Measurements from ENCODE around the gene DHRS13.

DHRS13 gene, protein sequence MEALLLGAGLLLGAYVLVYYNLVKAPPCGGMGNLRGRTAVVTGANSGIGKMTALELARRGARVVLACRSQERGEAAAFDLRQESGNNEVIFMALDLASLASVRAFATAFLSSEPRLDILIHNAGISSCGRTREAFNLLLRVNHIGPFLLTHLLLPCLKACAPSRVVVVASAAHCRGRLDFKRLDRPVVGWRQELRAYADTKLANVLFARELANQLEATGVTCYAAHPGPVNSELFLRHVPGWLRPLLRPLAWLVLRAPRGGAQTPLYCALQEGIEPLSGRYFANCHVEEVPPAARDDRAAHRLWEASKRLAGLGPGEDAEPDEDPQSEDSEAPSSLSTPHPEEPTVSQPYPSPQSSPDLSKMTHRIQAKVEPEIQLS

DNA sequence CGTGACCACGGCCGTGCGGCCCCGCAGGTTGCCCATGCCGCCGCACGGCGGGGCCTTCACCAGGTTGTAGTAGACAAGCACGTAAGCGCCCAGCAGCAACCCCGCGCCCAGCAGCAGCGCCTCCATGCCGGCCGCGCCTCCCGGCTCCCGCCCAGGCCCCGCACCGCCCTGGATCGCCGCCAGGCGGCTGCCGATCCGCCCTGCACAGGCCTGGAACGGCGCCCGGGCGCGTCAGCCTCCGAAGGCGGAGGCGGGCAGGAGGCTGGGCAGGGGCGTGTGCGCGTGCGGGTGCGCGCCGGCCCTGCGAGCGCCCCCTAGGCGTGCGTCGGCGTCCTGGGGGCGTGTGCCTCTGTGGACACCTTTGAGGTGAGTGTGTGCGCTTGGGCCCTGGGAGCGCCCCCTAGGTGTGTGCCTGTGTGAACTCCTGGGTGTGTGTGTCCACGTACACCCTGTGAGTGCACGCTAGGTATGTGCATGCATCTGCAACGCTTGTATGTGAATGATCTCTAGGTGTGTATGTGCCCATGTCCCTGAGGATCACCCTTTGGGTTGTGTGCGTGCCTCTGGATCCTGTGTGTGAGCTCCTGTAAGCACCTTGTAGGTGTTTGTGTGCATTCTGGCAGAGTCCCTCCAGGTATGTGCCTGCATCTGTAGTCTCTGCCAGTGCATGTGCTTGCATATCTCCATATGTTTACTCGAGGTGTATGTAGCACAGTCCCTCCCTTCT is at the start of gene DHRS13:
TSS of gene DHRS13 (minus strand) at position 261 of the 727 bp plus-strand sequence. CDS start at position 126, 135 bp downstream.
- Histone ChIP-seq H3K4me1 (ENCODE audit: control insufficient read depth, insufficient read depth, low read length) (peaks cover 11% of the 10 kb centered on the region), H3K27ac (ENCODE audit: low read depth, low read length) (peak within 1 kb of the TSS; percentile 83), H3K9me3 (ENCODE audit: control insufficient read depth, insufficient read depth, low read length) (no peaks in the 10 kb centered on the region), H3K9ac (ENCODE audit: low read depth, low read length) (peak within 1 kb of the TSS; percentile 68), H3K27me3 (ENCODE audit: control insufficient read depth, insufficient read depth, low read length) (no peaks in the 10 kb centered on the region), H3K4me3 (ENCODE audit: low read depth, low read length) (peak within 1 kb of the TSS; percentile 81), H3K36me3 (ENCODE audit: control insufficient read depth, insufficient read depth, low read length) (peaks cover 42% of the 10 kb centered on the region)

- Histone ChIP-seq H3K27ac (ENCODE audit: low read depth, low read length) (peak overlapping the region; percentile 93), H3K4me1 (ENCODE audit: control insufficient read depth, insufficient read depth, low read length) (peaks cover 26% of the 10 kb centered on the region), H3K4me3 (ENCODE audit: low read depth, low read length) (peak overlapping the region; percentile 75), H3K36me3 (ENCODE audit: control insufficient read depth, insufficient read depth, low read length) (peaks cover 14% of the 10 kb centered on the region), H3K9ac (ENCODE audit: low read depth, low read length) (peak overlapping the region; percentile 77), H3K9me3 (ENCODE audit: control insufficient read depth, insufficient read depth, low read length) (no peaks in the 10 kb centered on the region), H3K27me3 (ENCODE audit: control insufficient read depth, insufficient read depth, low read length) (no peaks in the 10 kb centered on the region)
Observed at GRCh38 chr17:28951991-28952975, 49.4 kb upstream of the DHRS13 start.

DNA sequence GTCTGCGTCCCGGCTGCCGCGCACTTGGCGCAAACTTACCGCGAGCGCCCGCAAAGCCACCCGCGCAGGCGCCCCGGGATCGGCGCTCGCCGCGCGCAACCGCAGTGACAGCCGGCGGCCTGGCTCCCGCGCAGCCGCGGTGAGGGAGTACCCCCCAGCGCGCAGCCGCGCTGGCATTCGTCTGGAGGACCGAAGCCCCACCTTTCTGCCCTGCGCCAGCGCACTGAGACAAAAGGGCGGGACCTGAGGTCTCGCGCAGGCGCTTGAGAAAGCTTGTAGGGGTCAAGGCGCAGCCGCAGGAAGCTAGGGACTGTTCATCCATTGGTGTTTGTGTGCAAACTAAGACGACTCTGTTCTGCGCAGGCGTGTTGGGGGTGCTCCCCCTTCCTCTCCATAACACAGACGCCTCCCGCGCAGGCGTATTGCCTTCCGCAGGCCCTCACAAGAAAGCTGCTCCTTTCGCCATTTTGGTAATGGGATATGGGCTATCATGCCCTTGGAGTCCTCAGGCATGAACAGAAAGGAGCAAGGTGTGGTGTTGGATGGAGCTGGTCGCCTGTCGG is 48.6 kb upstream of the DHRS13 start, which contains the start of gene PHF12:
TSS of gene PHF12 (minus strand) at position 91 of the 563 bp plus-strand sequence. CDS start 558 bp downstream, outside the sequence.
- no peaks in the 10 kb centered on the region for H3K27me3 ChIP-seq (ENCODE audit: control insufficient read depth, insufficient read depth, low read length)
- no peaks in the 10 kb centered on the region for H3K9me3 ChIP-seq (ENCODE audit: control insufficient read depth, insufficient read depth, low read length)
- peak within 1 kb of the TSS; percentile 93 for H3K27ac ChIP-seq (ENCODE audit: low read depth, low read length)
- peak within 1 kb of the TSS; percentile 81 for H3K9ac ChIP-seq (ENCODE audit: low read depth, low read length)
- peaks cover 17% of the 10 kb centered on the region for H3K36me3 ChIP-seq (ENCODE audit: control insufficient read depth, insufficient read depth, low read length)
- peak within 1 kb of the TSS; percentile 93 for H3K4me3 ChIP-seq (ENCODE audit: low read depth, low read length)
- peaks cover 26% of the 10 kb centered on the region for H3K4me1 ChIP-seq (ENCODE audit: control insufficient read depth, insufficient read depth, low read length)

DNA sequence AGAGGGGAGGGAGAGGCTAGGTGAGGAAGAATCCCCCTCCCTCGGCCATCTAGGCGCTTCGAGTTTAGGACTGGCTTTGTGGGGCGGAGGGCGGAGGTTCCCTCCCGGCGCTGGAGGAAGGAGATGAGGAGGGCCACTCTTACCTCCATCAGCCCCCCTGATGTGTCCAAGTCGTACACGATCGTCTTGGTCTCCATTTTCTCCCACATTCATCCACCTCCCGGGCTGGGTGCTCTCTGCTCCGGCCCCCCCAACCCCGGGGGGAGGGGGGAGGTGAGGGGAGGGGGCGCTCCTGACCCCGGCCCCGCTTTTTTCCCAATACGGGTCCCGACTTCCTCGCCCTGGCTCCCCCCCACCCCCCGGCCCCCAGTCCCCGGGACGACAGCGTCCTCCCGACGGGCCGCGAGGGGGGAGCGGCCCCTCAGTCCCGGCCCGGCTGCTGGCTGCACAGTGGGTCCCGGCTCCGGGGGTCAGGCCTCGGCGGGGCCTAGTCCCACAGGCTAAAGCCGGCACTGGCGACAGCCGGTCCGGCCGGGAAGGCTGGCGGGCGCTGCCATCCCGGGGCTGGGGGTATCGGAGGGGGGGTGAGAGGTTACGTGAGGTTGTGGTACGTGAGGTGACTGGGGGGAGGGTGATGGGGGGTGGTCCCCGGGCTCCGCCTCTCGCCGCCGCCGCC is 48.0 kb upstream of the DHRS13 start:
- peaks cover 23% of the 10 kb centered on the region for H3K36me3 ChIP-seq (ENCODE audit: control insufficient read depth, insufficient read depth, low read length)
- H3K9me3 ChIP-seq (ENCODE audit: control insufficient read depth, insufficient read depth, low read length): no peaks in the 10 kb centered on the region
- peak overlapping the region; percentile 93 for H3K27ac ChIP-seq (ENCODE audit: low read depth, low read length)
- peak overlapping the region; percentile 93 for H3K4me3 ChIP-seq (ENCODE audit: low read depth, low read length)
- H3K27me3 ChIP-seq (ENCODE audit: control insufficient read depth, insufficient read depth, low read length): no peaks in the 10 kb centered on the region
- H3K4me1 ChIP-seq (ENCODE audit: control insufficient read depth, insufficient read depth, low read length): peaks cover 25% of the 10 kb centered on the region
- H3K9ac ChIP-seq (ENCODE audit: low read depth, low read length): peak overlapping the region; percentile 81

- H3K36me3 ChIP-seq (ENCODE audit: control insufficient read depth, insufficient read depth, low read length): peaks cover 28% of the 10 kb centered on the region
- no peaks in the 10 kb centered on the region for H3K9me3 ChIP-seq (ENCODE audit: control insufficient read depth, insufficient read depth, low read length)
- H3K4me1 ChIP-seq (ENCODE audit: control insufficient read depth, insufficient read depth, low read length): peaks cover 23% of the 10 kb centered on the region
- peak overlapping the region; percentile 93 for H3K4me3 ChIP-seq (ENCODE audit: low read depth, low read length)
- peak overlapping the region; percentile 81 for H3K9ac ChIP-seq (ENCODE audit: low read depth, low read length)
- H3K27me3 ChIP-seq (ENCODE audit: control insufficient read depth, insufficient read depth, low read length): no peaks in the 10 kb centered on the region
- peak overlapping the region; percentile 93 for H3K27ac ChIP-seq (ENCODE audit: low read depth, low read length)
Observed at GRCh38 chr17:28950017-28950751, 47.3 kb upstream of the DHRS13 start.

GRCh38 chr17:28949185-28950016 is 46.5 kb upstream of the DHRS13 start:
- H3K27ac ChIP-seq (ENCODE audit: low read depth, low read length): peak overlapping the region; percentile 93
- H3K27me3 ChIP-seq (ENCODE audit: control insufficient read depth, insufficient read depth, low read length): no peaks in the 10 kb centered on the region
- H3K36me3 ChIP-seq (ENCODE audit: control insufficient read depth, insufficient read depth, low read length): peaks cover 35% of the 10 kb centered on the region
- H3K4me1 ChIP-seq (ENCODE audit: control insufficient read depth, insufficient read depth, low read length): peaks cover 23% of the 10 kb centered on the region
- no peaks in the 10 kb centered on the region for H3K9me3 ChIP-seq (ENCODE audit: control insufficient read depth, insufficient read depth, low read length)
- peak overlapping the region; percentile 93 for H3K4me3 ChIP-seq (ENCODE audit: low read depth, low read length)
- H3K9ac ChIP-seq (ENCODE audit: low read depth, low read length): peak overlapping the region; percentile 81

DNA sequence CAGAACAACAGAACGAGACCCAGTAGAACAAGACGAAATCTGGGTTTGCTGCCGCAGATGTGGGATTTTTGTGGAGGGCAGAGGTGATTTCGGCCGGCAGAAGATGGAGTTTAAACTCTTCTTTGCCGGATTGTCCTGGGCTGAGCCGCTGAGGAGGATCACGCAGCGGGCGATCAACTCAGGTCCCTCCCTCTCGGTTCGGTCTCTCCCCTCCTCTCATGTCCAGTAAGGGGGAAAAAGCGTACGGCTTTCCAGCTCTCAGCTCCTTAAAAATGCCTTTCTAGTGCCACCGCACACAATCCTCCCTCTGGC is 46.0 kb upstream of the DHRS13 start:
- no peaks in the 10 kb centered on the region for H3K27me3 ChIP-seq (ENCODE audit: control insufficient read depth, insufficient read depth, low read length)
- H3K9ac ChIP-seq (ENCODE audit: low read depth, low read length): peak overlapping the region; percentile 81
- H3K36me3 ChIP-seq (ENCODE audit: control insufficient read depth, insufficient read depth, low read length): peaks cover 41% of the 10 kb centered on the region
- H3K27ac ChIP-seq (ENCODE audit: low read depth, low read length): peak overlapping the region; percentile 93
- H3K4me3 ChIP-seq (ENCODE audit: low read depth, low read length): peak overlapping the region; percentile 93
- H3K4me1 ChIP-seq (ENCODE audit: control insufficient read depth, insufficient read depth, low read length): peaks cover 23% of the 10 kb centered on the region
- no peaks in the 10 kb centered on the region for H3K9me3 ChIP-seq (ENCODE audit: control insufficient read depth, insufficient read depth, low read length)

GRCh38 chr17:28948342-28948741 is 45.5 kb upstream of the DHRS13 start:
- Histone ChIP-seq H3K36me3 (ENCODE audit: control insufficient read depth, insufficient read depth, low read length) (peaks cover 46% of the 10 kb centered on the region), H3K4me3 (ENCODE audit: low read depth, low read length) (peak overlapping the region; percentile 93), H3K27me3 (ENCODE audit: control insufficient read depth, insufficient read depth, low read length) (no peaks in the 10 kb centered on the region), H3K9ac (ENCODE audit: low read depth, low read length) (peak overlapping the region; percentile 81), H3K4me1 (ENCODE audit: control insufficient read depth, insufficient read depth, low read length) (peaks cover 23% of the 10 kb centered on the region), H3K9me3 (ENCODE audit: control insufficient read depth, insufficient read depth, low read length) (no peaks in the 10 kb centered on the region), H3K27ac (ENCODE audit: low read depth, low read length) (peak overlapping the region; percentile 93)

DNA sequence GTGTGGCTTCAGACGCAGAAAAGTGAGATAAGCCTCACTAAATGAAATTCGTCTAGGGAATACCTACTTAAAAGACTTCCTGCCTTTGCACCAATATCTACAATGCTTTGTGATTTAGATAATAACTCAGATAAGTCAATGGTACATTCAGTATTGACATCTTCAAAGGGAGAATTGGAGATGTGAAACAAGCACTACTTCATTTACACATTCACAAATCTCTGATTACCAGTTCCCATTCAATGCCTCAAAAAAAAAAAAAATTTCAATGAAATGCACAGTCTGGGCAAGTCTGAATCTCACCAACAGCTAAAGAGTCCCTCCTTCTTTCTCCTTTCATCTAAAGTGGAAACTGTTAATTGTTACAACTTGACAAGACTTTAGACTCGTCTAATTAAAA is 44.8 kb upstream of the DHRS13 start:
- Histone ChIP-seq H3K9ac (ENCODE audit: low read depth, low read length) (no peak overlapping the region), H3K4me3 (ENCODE audit: low read depth, low read length) (peak overlapping the region; percentile 93; the same call in 1 of the 2 replicates), H3K27me3 (ENCODE audit: control insufficient read depth, insufficient read depth, low read length) (no peaks in the 10 kb centered on the region), H3K4me1 (ENCODE audit: control insufficient read depth, insufficient read depth, low read length) (peaks cover 16% of the 10 kb centered on the region), H3K36me3 (ENCODE audit: control insufficient read depth, insufficient read depth, low read length) (peaks cover 53% of the 10 kb centered on the region), H3K9me3 (ENCODE audit: control insufficient read depth, insufficient read depth, low read length) (no peaks in the 10 kb centered on the region), H3K27ac (ENCODE audit: low read depth, low read length) (no peak overlapping the region)
